T-helper 1 cell treated with Interleukin-12 subunit alpha and Interleukin-12 subunit beta and Interleukin-4 antibody, amounts not matched to agents 30 μg/mL and 1 μg/mL, for 36 hours (primary cell): ENCODE data around the gene CECR2.

Experiments used
- H3K27ac Mint-ChIP-seq: one replicate; pipeline ENCODE4 v1.8.0; 2021; ENCODE audit warnings: mild to moderate bottlenecking, mixed read lengths
- H3K27me3 Mint-ChIP-seq: one replicate; pipeline ENCODE4 v1.8.0; 2021; ENCODE audit warnings: low read depth, mixed read lengths
- H3K36me3 Mint-ChIP-seq: one replicate; pipeline ENCODE4 v1.8.0; 2021; ENCODE audit warnings: low read depth, mixed read lengths
- H3K4me1 Mint-ChIP-seq: one replicate; pipeline ENCODE4 v1.8.0; 2021; ENCODE audit warnings: low read depth, mixed read lengths
- H3K4me3 Mint-ChIP-seq: one replicate; pipeline ENCODE4 v1.8.0; 2021; ENCODE audit warnings: mild to moderate bottlenecking, moderate library complexity, mixed read lengths
- H3K9me3 Mint-ChIP-seq: one replicate; pipeline ENCODE4 v1.8.0; 2021; ENCODE audit warnings: mixed read lengths

Gene CECR2

DNA sequence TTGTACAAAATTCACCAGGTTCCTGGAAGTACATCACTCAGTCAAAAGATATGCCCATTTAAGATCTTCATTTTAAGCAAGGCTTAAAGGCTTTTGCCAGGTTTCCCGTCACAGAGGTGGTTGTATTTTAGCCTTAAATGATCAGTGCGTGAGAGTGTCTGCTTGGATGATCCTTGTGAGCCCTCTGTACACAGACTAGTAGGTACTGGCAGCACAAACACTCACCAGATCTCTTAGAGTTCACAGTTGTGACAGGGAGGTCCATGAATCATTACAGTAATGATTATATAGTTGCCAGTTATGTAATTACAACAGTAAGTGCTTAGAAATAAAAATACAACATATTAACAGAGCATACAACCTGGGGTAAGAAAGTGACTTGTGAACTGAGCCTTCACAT, 109.9 kb downstream of the CECR2 start:
- Mint-ChIP-seq H3K4me3 (no peak overlapping the region), H3K9me3 (no peaks in the 10 kb centered on the region), H3K27ac (no peak overlapping the region), H3K27me3 (peaks cover 30% of the 10 kb centered on the region), H3K36me3 (no peaks in the 10 kb centered on the region), H3K4me1 (no peaks in the 10 kb centered on the region)

- Mint-ChIP-seq H3K36me3 (no peaks in the 10 kb centered on the region), H3K4me3 (no peak overlapping the region), H3K27me3 (peaks cover 19% of the 10 kb centered on the region), H3K27ac (no peak overlapping the region), H3K4me1 (no peaks in the 10 kb centered on the region), H3K9me3 (no peaks in the 10 kb centered on the region)
These were observed 112.2 kb downstream of the CECR2 start for GRCh38 chr22:17481424-17481823.

GRCh38 chr22:17483688-17484372, 114.6 kb downstream of the CECR2 start:
- Mint-ChIP-seq H3K36me3 (no peaks in the 10 kb centered on the region), H3K27ac (no peak overlapping the region), H3K27me3 (peaks cover 8% of the 10 kb centered on the region), H3K9me3 (no peaks in the 10 kb centered on the region), H3K4me3 (no peak overlapping the region), H3K4me1 (no peaks in the 10 kb centered on the region)

DNA sequence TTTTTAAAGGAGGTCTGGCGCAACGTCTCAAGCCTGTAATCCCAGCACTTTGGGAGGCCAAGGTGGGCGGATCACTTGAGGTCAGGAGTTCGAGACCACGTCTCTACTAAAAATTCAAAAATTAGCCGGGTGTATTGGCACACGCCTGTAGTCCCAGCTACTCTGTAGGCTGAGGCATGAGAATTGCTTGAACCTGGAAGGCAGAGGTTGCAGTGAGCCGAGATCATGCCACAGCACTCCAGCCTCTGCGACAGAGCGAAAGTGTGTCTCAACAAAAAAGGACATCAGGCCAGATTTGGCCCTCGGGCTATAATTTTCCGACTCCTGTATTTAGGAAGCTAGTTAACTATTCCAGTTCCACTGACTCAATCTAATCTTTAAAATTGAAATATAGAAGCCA, 115.3 kb downstream of the CECR2 start:
- no peaks in the 10 kb centered on the region for H3K36me3 Mint-ChIP-seq

GRCh38 chr22:17486313-17486712, 117.1 kb downstream of the CECR2 start:
- H3K4me3 Mint-ChIP-seq, result no peak overlapping the region

More for the DNA sequence above, 115.3 kb downstream of the CECR2 start:
- no peak overlapping the region for H3K27ac Mint-ChIP-seq
- H3K9me3 Mint-ChIP-seq, result no peaks in the 10 kb centered on the region
- H3K4me1 Mint-ChIP-seq, result no peaks in the 10 kb centered on the region
- peaks cover under 1% of the 10 kb centered on the region for H3K27me3 Mint-ChIP-seq
- H3K4me3 Mint-ChIP-seq, result no peak overlapping the region

GRCh38 chr22:17486719-17487118, 117.5 kb downstream of the CECR2 start:
- Mint-ChIP-seq H3K27ac (no peak overlapping the region), H3K27me3 (no peaks in the 10 kb centered on the region), H3K9me3 (no peaks in the 10 kb centered on the region), H3K36me3 (no peaks in the 10 kb centered on the region), H3K4me3 (no peak overlapping the region), H3K4me1 (no peaks in the 10 kb centered on the region)

More at GRCh38 chr22:17486313-17486712, 117.1 kb downstream of the CECR2 start:
- Mint-ChIP-seq H3K9me3 (no peaks in the 10 kb centered on the region), H3K27me3 (no peaks in the 10 kb centered on the region), H3K36me3 (no peaks in the 10 kb centered on the region), H3K4me1 (no peaks in the 10 kb centered on the region), H3K27ac (no peak overlapping the region)

DNA sequence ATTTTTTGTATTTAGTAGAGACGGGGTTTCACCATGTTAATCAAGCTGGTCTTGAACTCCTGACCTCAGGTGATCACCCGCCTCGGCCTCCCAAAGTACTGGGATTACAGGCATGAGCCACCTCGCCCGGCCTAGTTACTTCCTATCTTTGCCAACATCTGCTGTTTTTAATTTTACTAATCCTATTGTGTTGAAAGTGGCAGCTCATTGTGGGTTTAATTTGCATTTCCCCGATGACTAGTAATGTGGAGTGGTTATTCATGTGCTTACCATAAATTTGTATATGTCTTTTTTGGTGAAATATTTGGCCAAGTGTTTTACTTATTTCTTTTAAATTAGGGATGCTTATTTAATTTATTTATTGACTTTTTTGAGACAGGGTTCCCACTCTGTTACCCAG, 119.8 kb downstream of the CECR2 start:
- Mint-ChIP-seq H3K27me3 (no peaks in the 10 kb centered on the region), H3K27ac (no peak overlapping the region), H3K4me1 (no peaks in the 10 kb centered on the region), H3K4me3 (no peak overlapping the region), H3K9me3 (no peaks in the 10 kb centered on the region), H3K36me3 (no peaks in the 10 kb centered on the region)

DNA sequence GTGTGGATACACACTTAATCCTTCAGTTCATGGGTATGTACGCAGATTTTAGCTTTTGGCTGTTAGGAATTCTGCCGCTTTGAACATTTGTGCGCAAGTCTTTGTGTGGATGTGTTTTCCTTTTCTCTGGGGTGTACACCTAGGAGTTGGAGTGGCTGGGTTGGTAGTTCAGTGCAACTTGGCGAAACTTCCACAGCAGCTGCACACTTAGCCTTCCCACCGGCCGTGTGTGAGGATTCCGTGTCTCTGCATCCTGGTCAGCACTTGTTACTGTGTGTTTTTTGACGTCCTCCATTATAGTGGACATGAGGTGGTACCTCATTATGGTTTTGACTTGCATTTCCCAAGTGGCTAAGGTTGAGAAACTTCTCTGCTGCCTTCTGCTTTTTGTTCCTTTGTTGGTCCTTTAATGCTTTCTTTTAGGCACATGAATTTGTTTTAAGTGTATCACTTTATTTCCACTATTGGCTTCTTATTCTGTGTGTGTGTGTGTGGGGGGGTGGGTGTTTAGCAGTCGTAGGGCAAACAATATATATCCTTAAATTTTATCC, 121.9 kb downstream of the CECR2 start:
- Mint-ChIP-seq H3K27me3 (no peaks in the 10 kb centered on the region), H3K4me3 (no peak overlapping the region), H3K27ac (no peak overlapping the region)

DNA sequence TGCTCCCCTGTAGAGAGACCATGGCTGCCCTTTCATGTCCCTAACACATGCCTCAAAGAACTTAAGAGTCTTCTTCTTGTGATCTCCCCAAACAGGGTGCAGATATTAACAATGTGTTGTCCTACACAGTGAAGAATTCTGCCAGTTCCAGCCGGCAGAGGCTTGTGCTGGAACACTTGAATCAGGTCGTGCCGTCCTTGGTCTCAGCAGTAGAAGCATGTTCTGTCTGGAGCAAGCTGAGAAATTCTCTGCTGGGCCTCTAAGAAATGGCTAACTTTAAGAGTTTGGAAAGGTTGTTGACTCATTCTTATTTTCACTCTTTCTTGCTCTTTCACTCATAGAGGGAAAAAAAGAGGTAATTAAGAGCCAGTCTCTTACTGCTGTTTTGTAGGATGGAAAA, 123.0 kb downstream of the CECR2 start:
- Mint-ChIP-seq H3K4me3 (no peak overlapping the region), H3K4me1 (no peaks in the 10 kb centered on the region), H3K27me3 (no peaks in the 10 kb centered on the region), H3K36me3 (no peaks in the 10 kb centered on the region), H3K27ac (no peak overlapping the region), H3K9me3 (no peaks in the 10 kb centered on the region)

More for the DNA sequence above, 121.9 kb downstream of the CECR2 start:
- no peaks in the 10 kb centered on the region for H3K9me3 Mint-ChIP-seq
- no peaks in the 10 kb centered on the region for H3K36me3 Mint-ChIP-seq
- no peaks in the 10 kb centered on the region for H3K4me1 Mint-ChIP-seq

- Mint-ChIP-seq H3K4me1 (no peaks in the 10 kb centered on the region), H3K9me3 (no peaks in the 10 kb centered on the region), H3K27ac (no peak overlapping the region), H3K27me3 (no peaks in the 10 kb centered on the region), H3K4me3 (no peak overlapping the region), H3K36me3 (no peaks in the 10 kb centered on the region)
These were observed 124.2 kb downstream of the CECR2 start for GRCh38 chr22:17493419-17493981.

GRCh38 chr22:17496841-17497240, 127.6 kb downstream of the CECR2 start:
- no peaks in the 10 kb centered on the region for H3K4me1 Mint-ChIP-seq
- H3K9me3 Mint-ChIP-seq, result no peaks in the 10 kb centered on the region
- H3K27ac Mint-ChIP-seq, result no peak overlapping the region
- H3K27me3 Mint-ChIP-seq, result no peaks in the 10 kb centered on the region
- no peak overlapping the region for H3K4me3 Mint-ChIP-seq
- no peaks in the 10 kb centered on the region for H3K36me3 Mint-ChIP-seq

DNA sequence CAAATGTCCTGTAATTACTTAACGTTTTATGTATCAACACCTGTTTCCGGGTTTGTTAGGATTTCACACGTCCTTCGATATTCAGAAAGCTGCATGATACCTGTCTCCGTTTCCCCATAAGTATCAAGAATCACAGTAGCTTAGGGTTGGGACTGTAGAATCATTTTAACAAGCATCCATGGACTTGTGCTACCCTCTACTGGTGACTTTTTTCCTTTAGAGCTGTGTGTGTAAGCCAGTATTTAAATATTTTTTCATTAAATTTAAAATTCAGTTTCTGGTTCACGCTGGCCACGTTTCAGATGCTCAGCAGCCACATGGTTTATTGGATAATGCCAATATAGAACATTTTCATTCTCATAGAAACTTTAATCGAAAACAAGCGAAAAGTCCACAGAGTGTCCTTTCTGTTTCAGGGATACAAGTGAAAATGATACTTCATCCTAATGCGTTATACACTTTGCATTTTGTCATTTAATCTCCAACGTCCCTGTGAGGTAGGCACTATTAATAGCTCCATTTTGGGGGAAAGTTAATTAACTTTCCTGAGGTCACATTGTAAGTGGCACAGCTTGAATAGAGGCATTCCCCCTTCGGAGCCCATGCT, 132.5 kb downstream of the CECR2 start:
- Mint-ChIP-seq H3K36me3 (no peaks in the 10 kb centered on the region), H3K27ac (no peak overlapping the region), H3K4me1 (no peaks in the 10 kb centered on the region), H3K9me3 (no peaks in the 10 kb centered on the region), H3K4me3 (no peak overlapping the region), H3K27me3 (no peaks in the 10 kb centered on the region)

DNA sequence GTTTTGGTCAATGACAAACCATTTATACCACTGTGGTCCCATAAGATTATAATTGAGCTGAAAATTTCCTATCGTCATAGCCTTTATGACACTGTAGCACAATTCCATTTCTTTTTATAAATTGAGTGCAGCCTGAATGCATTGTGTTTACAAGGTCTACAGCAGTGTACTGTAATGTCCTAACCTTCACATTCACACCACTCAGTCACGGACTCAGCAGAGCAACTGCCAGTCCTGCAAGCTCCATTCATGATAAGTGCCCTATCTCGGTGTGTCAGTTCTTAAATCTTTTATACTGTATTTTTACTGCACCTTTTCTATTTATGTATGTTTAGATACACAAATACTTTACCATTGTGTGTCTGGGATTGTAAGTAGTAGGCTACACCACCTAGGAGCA, 138.8 kb downstream of the CECR2 start:
- Mint-ChIP-seq H3K27ac (no peak overlapping the region), H3K36me3 (no peaks in the 10 kb centered on the region), H3K27me3 (peaks cover 21% of the 10 kb centered on the region), H3K4me3 (no peak overlapping the region), H3K9me3 (no peaks in the 10 kb centered on the region), H3K4me1 (no peaks in the 10 kb centered on the region)

GRCh38 chr22:17512960-17513359, 143.7 kb downstream of the CECR2 start:
- H3K9me3 Mint-ChIP-seq, result no peaks in the 10 kb centered on the region
- H3K27me3 Mint-ChIP-seq, result peaks cover 19% of the 10 kb centered on the region
- H3K4me1 Mint-ChIP-seq, result no peaks in the 10 kb centered on the region
- H3K4me3 Mint-ChIP-seq, result no peak overlapping the region
- H3K27ac Mint-ChIP-seq, result no peak overlapping the region
- H3K36me3 Mint-ChIP-seq, result no peaks in the 10 kb centered on the region

DNA sequence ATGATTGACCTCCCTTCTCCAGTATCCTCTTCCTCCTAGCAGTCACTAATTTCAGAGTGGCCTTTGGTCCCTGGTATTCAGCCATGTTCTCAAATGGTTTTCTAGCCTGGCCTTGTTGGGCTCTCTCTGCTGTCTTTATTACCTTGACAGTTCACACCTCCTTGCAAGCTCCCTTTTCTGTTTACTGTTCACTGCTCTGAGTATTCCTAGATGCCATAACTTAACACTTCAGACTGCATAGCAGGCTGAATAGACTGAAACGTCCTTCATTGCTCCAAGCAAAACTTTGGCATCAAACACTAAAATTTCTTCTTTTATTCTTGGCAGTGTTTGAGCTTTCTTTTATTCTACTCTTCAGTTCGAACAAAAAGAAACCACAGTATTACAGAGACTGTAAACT, 144.4 kb downstream of the CECR2 start:
- Mint-ChIP-seq H3K4me1 (no peaks in the 10 kb centered on the region), H3K27me3 (peaks cover 17% of the 10 kb centered on the region), H3K9me3 (no peaks in the 10 kb centered on the region), H3K4me3 (no peak overlapping the region), H3K27ac (no peak overlapping the region), H3K36me3 (no peaks in the 10 kb centered on the region)
